Measurements from ENCODE around the gene INPP5J. TPM values are rescaled to one million over a fixed set of nuclear protein-coding genes. Genes with fewer than 3 reads are reported as not detected.

The INPP5J gene
- total RNA-seq, 1 donor from 2014 or later: 0.35 TPM

- no peak for DNase-seq (ENCODE audit: extremely low read depth, low read depth, low spot score)
Measured at GRCh38 chr22:31123292-31123602, 481 bp downstream of the INPP5J start.

- no peak for DNase-seq (ENCODE audit: extremely low read depth, low read depth, low spot score)
Measured at GRCh38 chr22:31124290-31124689, 1.5 kb downstream of the INPP5J start.

GRCh38 chr22:31124811-31125465 lies 2.2 kb downstream of the INPP5J start:
- DNase-seq (ENCODE audit: extremely low read depth, low read depth, low spot score): no peak

GRCh38 chr22:31125521-31126117 lies 2.9 kb downstream of the INPP5J start:
- no peak for DNase-seq (ENCODE audit: extremely low read depth, low read depth, low spot score)

- no peak for DNase-seq (ENCODE audit: extremely low read depth, low read depth, low spot score)
Measured at GRCh38 chr22:31126128-31126868, 3.5 kb downstream of the INPP5J start.

GRCh38 chr22:31126869-31127175 lies 4.1 kb downstream of the INPP5J start:
- DNase-seq (ENCODE audit: extremely low read depth, low read depth, low spot score): no peak

GRCh38 chr22:31127181-31127772 lies 4.5 kb downstream of the INPP5J start:
- DNase-seq (ENCODE audit: extremely low read depth, low read depth, low spot score): no peak

- DNase-seq (ENCODE audit: extremely low read depth, low read depth, low spot score): no peak
Measured at GRCh38 chr22:31128156-31128555, 5.4 kb downstream of the INPP5J start.

- no peak for DNase-seq (ENCODE audit: extremely low read depth, low read depth, low spot score)
Measured at GRCh38 chr22:31130873-31131272, 8.1 kb downstream of the INPP5J start.

- DNase-seq (ENCODE audit: extremely low read depth, low read depth, low spot score): no peak
Measured at GRCh38 chr22:31133911-31134310, 11.1 kb downstream of the INPP5J start.

GRCh38 chr22:31134688-31135087 lies 11.9 kb downstream of the INPP5J start:
- no peak for DNase-seq (ENCODE audit: extremely low read depth, low read depth, low spot score)

- no peak for DNase-seq (ENCODE audit: extremely low read depth, low read depth, low spot score)
Measured at GRCh38 chr22:31135706-31136105, 12.9 kb downstream of the INPP5J start.

GRCh38 chr22:31136155-31136554 lies 13.4 kb downstream of the INPP5J start:
- DNase-seq (ENCODE audit: extremely low read depth, low read depth, low spot score): no peak

- no peak for DNase-seq (ENCODE audit: extremely low read depth, low read depth, low spot score)
Measured at GRCh38 chr22:31136711-31137110, 13.9 kb downstream of the INPP5J start.

- DNase-seq (ENCODE audit: extremely low read depth, low read depth, low spot score): no peak
Measured at GRCh38 chr22:31137721-31138120, 15.0 kb downstream of the INPP5J start.

- no peak for DNase-seq (ENCODE audit: extremely low read depth, low read depth, low spot score)
Measured at GRCh38 chr22:31138126-31138525, 15.4 kb downstream of the INPP5J start.

GRCh38 chr22:31139066-31139465 lies 16.3 kb downstream of the INPP5J start:
- no peak for DNase-seq (ENCODE audit: extremely low read depth, low read depth, low spot score)

- no peak for DNase-seq (ENCODE audit: extremely low read depth, low read depth, low spot score)
Measured at GRCh38 chr22:31139866-31140716, 17.3 kb downstream of the INPP5J start, which contains the start of gene PLA2G3. PLA2G3 (minus strand) TSS chr22:31140508; CDS start chr22:31140354, 154 bp downstream.

GRCh38 chr22:31140746-31141145 lies 18.0 kb downstream of the INPP5J start:
- DNase-seq (ENCODE audit: extremely low read depth, low read depth, low spot score): no peak

- DNase-seq (ENCODE audit: extremely low read depth, low read depth, low spot score): no peak
Measured at GRCh38 chr22:31141551-31141950, 18.8 kb downstream of the INPP5J start.

- DNase-seq (ENCODE audit: extremely low read depth, low read depth, low spot score): no peak
Measured at GRCh38 chr22:31142285-31142684, 19.5 kb downstream of the INPP5J start.

Measured in glomerular endothelial cell (primary cell).